ENCODE measurements around the gene GCSAML. TPM values are rescaled to one million over a fixed set of nuclear protein-coding genes. Genes with fewer than 3 reads are reported as not detected.
A peak's percentile ranks its signal among the peaks of the same experiment; 100 is the strongest.

The GCSAML gene
- total and polyA plus RNA-seq, 2 experiments from 2014 or later = not detected

GRCh38 chr1:247531937-247532336, 17.0 kb upstream of the GCSAML start:
- H2AFZ ChIP-seq = no peak overlapping the region
- WGBS, 2 experiments (ENCODE audit: low coverage in 1 of 2, low lambda C conversion rate in 2 of 2, missing lambda C conversion rate in 2 of 2) = 54 to 62% methylated on average over 8 of the region's 8 CpGs

GRCh38 chr1:247535402-247535801, 13.5 kb upstream of the GCSAML start:
- Histone ChIP-seq H3K9me3 (ENCODE audit: low read depth) (no peaks in the 10 kb centered on the region), H3K4me1 (ENCODE audit: insufficient read depth) (no peaks in the 10 kb centered on the region), H3K27ac (no peak overlapping the region), H3K79me2 (ENCODE audit: insufficient read depth) (no peaks in the 10 kb centered on the region), H3F3A (ENCODE audit: insufficient read depth) (no peaks in the 10 kb centered on the region), H2AFZ (no peak overlapping the region), H4K20me1 (ENCODE audit: insufficient read depth) (no peaks in the 10 kb centered on the region), H3K36me3 (ENCODE audit: low read depth) (no peaks in the 10 kb centered on the region), H3K9me2 (ENCODE audit: insufficient read depth) (no peaks in the 10 kb centered on the region), H3K27me3 (replicated peaks; ENCODE audit: insufficient read depth) (no peaks in the 10 kb centered on the region), H3K4me3 (no peak overlapping the region), H3K9ac (no peak overlapping the region), H3K4me2 (ENCODE audit: unreplicated experiment) (no peak overlapping the region)
- in situ Hi-C loops (cut with MboI) = no loop called here
- TF ChIP-seq EZH2phosphoT487 (IDR thresholded peaks at IDR 0.05; ENCODE audit: insufficient read depth, low read depth) (no peak), EZH2 (IDR thresholded peaks at IDR 0.05; ENCODE audit: insufficient read depth, poor library complexity, severe bottlenecking) (no peak)
- 17 to 29% methylated on average over 3 of the region's 3 CpGs for WGBS, 2 experiments (ENCODE audit: low coverage in 1 of 2, low lambda C conversion rate in 2 of 2, missing lambda C conversion rate in 2 of 2)
- peak; percentile 2 for DNase-seq

More at GRCh38 chr1:247531937-247532336, 17.0 kb upstream of the GCSAML start:
- in situ Hi-C loops (cut with MboI) = no loop called here
- no peak for DNase-seq
- no peaks in the 10 kb centered on the region for H3K4me1 ChIP-seq (ENCODE audit: insufficient read depth)
- TF ChIP-seq EZH2 (IDR thresholded peaks at IDR 0.05; ENCODE audit: insufficient read depth, poor library complexity, severe bottlenecking) (no peak), EZH2phosphoT487 (IDR thresholded peaks at IDR 0.05; ENCODE audit: insufficient read depth, low read depth) (no peak)
- no peak overlapping the region for H3K4me3 ChIP-seq
- H3K9me2 ChIP-seq (ENCODE audit: insufficient read depth) = no peaks in the 10 kb centered on the region
- H3K27ac ChIP-seq = no peak overlapping the region
- H3K4me2 ChIP-seq (ENCODE audit: unreplicated experiment) = no peak overlapping the region
- no peaks in the 10 kb centered on the region for H3K79me2 ChIP-seq (ENCODE audit: insufficient read depth)
- H3K36me3 ChIP-seq (ENCODE audit: low read depth) = no peaks in the 10 kb centered on the region
- H3K9me3 ChIP-seq (ENCODE audit: low read depth) = no peaks in the 10 kb centered on the region
- H4K20me1 ChIP-seq (ENCODE audit: insufficient read depth) = no peaks in the 10 kb centered on the region
- no peak overlapping the region for H3K9ac ChIP-seq
- no peaks in the 10 kb centered on the region for H3K27me3 ChIP-seq (replicated peaks; ENCODE audit: insufficient read depth)
- H3F3A ChIP-seq (ENCODE audit: insufficient read depth) = no peaks in the 10 kb centered on the region

GRCh38 chr1:247536340-247536739, 12.6 kb upstream of the GCSAML start, which contains the start of gene OR2C3:
OR2C3 (minus strand) TSS chr1:247536440; CDS start chr1:247532511, 3,929 bp downstream.
- Histone ChIP-seq H3K9me2 (ENCODE audit: insufficient read depth) (no peaks in the 10 kb centered on the region), H3K27ac (no peak within 1 kb of the TSS), H3K79me2 (ENCODE audit: insufficient read depth) (no peaks in the 10 kb centered on the region), H3K9ac (no peak within 1 kb of the TSS), H3K4me2 (ENCODE audit: unreplicated experiment) (no peak within 1 kb of the TSS), H3K4me1 (ENCODE audit: insufficient read depth) (no peaks in the 10 kb centered on the region), H3K36me3 (ENCODE audit: low read depth) (no peaks in the 10 kb centered on the region), H2AFZ (no peak within 1 kb of the TSS), H3K9me3 (ENCODE audit: low read depth) (no peaks in the 10 kb centered on the region), H3K27me3 (replicated peaks; ENCODE audit: insufficient read depth) (no peaks in the 10 kb centered on the region), H3F3A (ENCODE audit: insufficient read depth) (no peaks in the 10 kb centered on the region), H4K20me1 (ENCODE audit: insufficient read depth) (no peaks in the 10 kb centered on the region), H3K4me3 (no peak within 1 kb of the TSS)
- no peak for DNase-seq
- in situ Hi-C loops (cut with MboI) = no loop called here
- 24 to 41% methylated on average over 2 of the region's 2 CpGs for WGBS, 2 experiments (ENCODE audit: low coverage in 1 of 2, low lambda C conversion rate in 2 of 2, missing lambda C conversion rate in 2 of 2)
- TF ChIP-seq EZH2phosphoT487 (IDR thresholded peaks at IDR 0.05; ENCODE audit: insufficient read depth, low read depth) (no peak), EZH2 (IDR thresholded peaks at IDR 0.05; ENCODE audit: insufficient read depth, poor library complexity, severe bottlenecking) (no peak)

- no peak for DNase-seq
- TF ChIP-seq EZH2phosphoT487 (IDR thresholded peaks at IDR 0.05; ENCODE audit: insufficient read depth, low read depth) (no peak), EZH2 (IDR thresholded peaks at IDR 0.05; ENCODE audit: insufficient read depth, poor library complexity, severe bottlenecking) (no peak)
- no peak overlapping the region for H3K9ac ChIP-seq
- no peaks in the 10 kb centered on the region for H3K27me3 ChIP-seq (replicated peaks; ENCODE audit: insufficient read depth)
- H3K36me3 ChIP-seq (ENCODE audit: low read depth) = no peaks in the 10 kb centered on the region
- no peaks in the 10 kb centered on the region for H4K20me1 ChIP-seq (ENCODE audit: insufficient read depth)
- H3K27ac ChIP-seq = no peak overlapping the region
- H3K9me2 ChIP-seq (ENCODE audit: insufficient read depth) = no peaks in the 10 kb centered on the region
- in situ Hi-C loops (cut with MboI) = no loop called here
- no peaks in the 10 kb centered on the region for H3K79me2 ChIP-seq (ENCODE audit: insufficient read depth)
- H2AFZ ChIP-seq = no peak overlapping the region
- no peaks in the 10 kb centered on the region for H3F3A ChIP-seq (ENCODE audit: insufficient read depth)
- no peak overlapping the region for H3K4me3 ChIP-seq
- H3K9me3 ChIP-seq (ENCODE audit: low read depth) = no peaks in the 10 kb centered on the region
- 20 to 34% methylated on average over 5 of the region's 5 CpGs for WGBS, 2 experiments (ENCODE audit: low coverage in 1 of 2, low lambda C conversion rate in 2 of 2, missing lambda C conversion rate in 2 of 2)
- H3K4me1 ChIP-seq (ENCODE audit: insufficient read depth) = no peaks in the 10 kb centered on the region
- H3K4me2 ChIP-seq (ENCODE audit: unreplicated experiment) = no peak overlapping the region
Observed at GRCh38 chr1:247538561-247538960, 10.4 kb upstream of the GCSAML start.

GRCh38 chr1:247539215-247539614, 9.7 kb upstream of the GCSAML start:
- Histone ChIP-seq H3K9me3 (ENCODE audit: low read depth) (no peaks in the 10 kb centered on the region), H4K20me1 (ENCODE audit: insufficient read depth) (no peaks in the 10 kb centered on the region), H3K9ac (no peak overlapping the region), H3K4me1 (ENCODE audit: insufficient read depth) (no peaks in the 10 kb centered on the region), H3K27ac (no peak overlapping the region), H3K9me2 (ENCODE audit: insufficient read depth) (no peaks in the 10 kb centered on the region), H3K36me3 (ENCODE audit: low read depth) (no peaks in the 10 kb centered on the region), H3K27me3 (replicated peaks; ENCODE audit: insufficient read depth) (no peaks in the 10 kb centered on the region), H2AFZ (no peak overlapping the region), H3K79me2 (ENCODE audit: insufficient read depth) (no peaks in the 10 kb centered on the region), H3K4me2 (ENCODE audit: unreplicated experiment) (no peak overlapping the region), H3F3A (ENCODE audit: insufficient read depth) (no peaks in the 10 kb centered on the region), H3K4me3 (no peak overlapping the region)
- WGBS, 2 experiments (ENCODE audit: low coverage in 1 of 2, low lambda C conversion rate in 2 of 2, missing lambda C conversion rate in 2 of 2) = 24 to 27% methylated on average over 6 of the region's 6 CpGs
- DNase-seq = no peak
- in situ Hi-C loops (cut with MboI) = no loop called here
- TF ChIP-seq EZH2 (IDR thresholded peaks at IDR 0.05; ENCODE audit: insufficient read depth, poor library complexity, severe bottlenecking) = no peak
- no peak for TF ChIP-seq EZH2phosphoT487 (IDR thresholded peaks at IDR 0.05; ENCODE audit: insufficient read depth, low read depth)

All from GM23248 (cell line).